GM21381 (cell line): ENCODE measurements around the gene YOD1.

Experiments used
- ATAC-seq: cut with Tn5 transposase; IDR thresholded peaks from one replicate; pipeline ENCODE4 v1.9.1; 2021; ENCODE audit warnings: mild to moderate bottlenecking, moderate library complexity; ENCODE audit not compliant: unreplicated experiment

Gene YOD1

GRCh38 chr1:207051191-207051943, at the start of gene YOD1:
YOD1 (minus strand) TSS chr1:207051208; CDS start chr1:207051030, 178 bp downstream.
- no peak for ATAC-seq

GRCh38 chr1:207097871-207098324, 46.9 kb upstream of the YOD1 start:
- peak; percentile 81 for ATAC-seq

DNA sequence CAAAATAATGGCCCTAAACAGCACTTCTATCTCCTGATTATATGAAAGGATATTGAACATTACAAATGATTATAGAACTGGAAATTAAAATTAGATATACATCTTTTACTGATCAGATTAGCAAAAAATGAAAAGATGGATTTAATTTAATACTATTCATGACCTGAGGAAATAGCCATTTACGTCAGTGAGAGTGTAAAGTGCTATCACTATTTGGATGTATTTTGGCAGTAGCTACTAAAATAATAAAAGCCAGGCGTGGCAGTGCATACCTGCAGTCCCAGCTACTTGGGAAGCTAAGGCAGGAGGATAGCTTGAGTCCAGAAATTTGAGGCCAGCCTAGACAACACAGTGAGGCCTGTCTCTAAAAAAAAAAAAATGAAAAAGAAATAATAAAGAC, 42.9 kb upstream of the YOD1 start:
- ATAC-seq = no peak

- ATAC-seq = no peak
Measured at GRCh38 chr1:207091200-207091908, 40.3 kb upstream of the YOD1 start.

GRCh38 chr1:207089627-207090355, 38.8 kb upstream of the YOD1 start:
- no peak for ATAC-seq

DNA sequence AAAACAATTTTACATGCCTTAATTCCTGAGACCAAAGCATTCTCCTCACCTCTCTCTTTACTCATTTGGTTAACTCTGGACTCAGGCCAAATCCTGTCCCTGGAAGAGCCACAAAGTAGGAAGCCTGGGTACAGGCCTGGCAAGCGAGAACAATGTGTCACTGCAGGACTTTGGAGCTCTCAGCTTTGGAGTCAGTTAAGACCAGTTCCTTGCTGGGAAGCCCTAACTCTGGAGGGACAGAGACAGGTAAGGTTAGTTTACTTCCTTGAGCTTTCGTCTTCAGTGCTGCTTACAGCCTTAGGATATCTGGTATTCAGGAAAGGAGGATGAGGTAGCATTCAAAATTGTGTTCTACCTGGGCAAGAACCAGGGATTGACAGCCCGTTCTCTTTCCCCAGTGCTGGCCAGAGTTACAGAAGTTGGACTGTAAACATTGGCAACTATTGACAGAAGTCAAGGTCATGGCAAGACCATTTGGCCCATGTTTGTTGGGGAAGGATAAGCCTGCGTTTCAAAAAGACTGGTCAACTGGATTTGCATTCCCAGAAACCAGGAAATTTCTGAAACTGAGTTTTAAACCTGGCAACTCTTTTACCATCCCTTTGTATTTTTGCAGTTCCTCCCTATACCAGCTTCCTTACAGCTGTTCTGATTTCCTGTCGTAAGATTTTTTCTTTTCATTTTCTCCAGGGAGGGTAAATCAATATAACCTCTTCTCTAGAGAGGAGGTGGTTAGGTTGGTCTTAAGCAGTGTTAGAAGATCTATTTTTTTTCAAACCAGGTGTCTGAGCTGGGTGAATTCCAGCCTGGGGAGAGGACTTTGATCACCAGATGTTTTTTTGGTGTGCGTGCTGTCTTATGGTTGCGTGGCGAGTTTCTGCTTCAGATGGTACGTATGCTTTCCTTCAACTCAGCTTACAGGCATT, 38.0 kb upstream of the YOD1 start, which contains the start of gene C4BPB:
Gene C4BPB (plus strand): TSS at position 160 of the 926 bp plus-strand sequence. CDS start 672 bp downstream, at position 832.
- no peak for ATAC-seq

GRCh38 chr1:207088161-207088560, 37.2 kb upstream of the YOD1 start:
- no peak for ATAC-seq

DNA sequence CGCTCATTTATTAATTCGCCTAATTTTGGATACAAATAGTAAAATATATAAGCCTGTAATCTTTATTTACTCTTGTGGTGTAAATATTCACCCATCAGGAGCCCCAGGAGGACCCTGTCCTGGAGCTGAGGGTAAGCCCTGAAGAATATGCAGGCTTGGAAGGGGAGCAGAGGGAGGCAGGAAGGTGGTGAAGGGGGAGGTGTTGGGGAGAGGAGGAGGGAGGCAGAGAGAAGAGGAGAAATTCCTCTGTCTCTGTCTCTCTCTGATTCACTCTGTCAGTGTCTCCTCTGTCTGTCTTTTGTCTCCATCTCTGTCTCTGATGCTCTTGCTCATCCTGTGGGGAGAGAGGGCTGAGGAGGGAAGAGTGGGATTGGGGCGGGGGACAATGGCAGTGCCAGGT, 34.9 kb upstream of the YOD1 start:
- ATAC-seq = no peak

DNA sequence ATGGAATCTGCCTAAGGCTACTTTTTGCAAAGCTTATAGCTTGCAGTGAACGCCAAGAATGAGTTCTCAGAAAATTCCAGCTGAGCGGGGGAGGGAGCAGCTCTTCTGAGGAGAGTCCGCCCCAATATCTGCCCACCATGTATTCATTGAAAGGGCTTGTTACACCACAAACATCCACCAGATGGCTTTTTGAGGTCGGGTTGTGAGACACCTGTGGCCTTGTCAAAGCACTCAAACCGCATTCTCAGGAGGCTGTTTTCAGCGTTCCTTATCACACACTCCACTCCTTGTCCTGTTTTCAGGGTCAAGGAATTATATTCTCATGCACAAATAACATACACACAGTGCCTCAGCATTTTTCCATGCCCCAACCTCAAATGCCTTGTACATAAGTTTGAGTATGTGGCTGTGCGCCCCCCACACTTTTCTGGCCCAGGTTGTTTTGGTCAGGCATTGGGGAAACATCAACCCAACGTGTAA, 33.7 kb upstream of the YOD1 start:
- ATAC-seq = peak; percentile 73

GRCh38 chr1:207084232-207084631, 33.2 kb upstream of the YOD1 start:
- ATAC-seq = no peak

- ATAC-seq = no peak
Measured at GRCh38 chr1:207081806-207082205, 30.8 kb upstream of the YOD1 start.

DNA sequence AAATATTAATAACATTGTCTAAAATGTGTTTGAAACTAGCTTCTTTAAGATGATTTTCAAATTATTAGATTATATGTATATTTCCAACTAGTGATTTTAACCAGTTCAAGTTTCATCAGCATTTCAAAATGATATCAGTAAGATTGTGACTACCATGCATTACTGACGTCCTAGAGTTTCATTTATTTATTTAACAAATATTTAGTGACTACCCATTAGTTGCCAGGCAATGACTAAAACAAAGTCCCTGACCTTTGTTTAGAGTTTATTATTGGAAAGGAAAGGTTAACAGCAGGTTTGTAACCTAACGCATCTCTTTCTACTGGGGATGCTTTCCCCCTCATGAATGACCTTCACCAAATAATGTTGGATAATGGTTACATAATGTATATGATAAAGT, 30.1 kb upstream of the YOD1 start:
- no peak for ATAC-seq

DNA sequence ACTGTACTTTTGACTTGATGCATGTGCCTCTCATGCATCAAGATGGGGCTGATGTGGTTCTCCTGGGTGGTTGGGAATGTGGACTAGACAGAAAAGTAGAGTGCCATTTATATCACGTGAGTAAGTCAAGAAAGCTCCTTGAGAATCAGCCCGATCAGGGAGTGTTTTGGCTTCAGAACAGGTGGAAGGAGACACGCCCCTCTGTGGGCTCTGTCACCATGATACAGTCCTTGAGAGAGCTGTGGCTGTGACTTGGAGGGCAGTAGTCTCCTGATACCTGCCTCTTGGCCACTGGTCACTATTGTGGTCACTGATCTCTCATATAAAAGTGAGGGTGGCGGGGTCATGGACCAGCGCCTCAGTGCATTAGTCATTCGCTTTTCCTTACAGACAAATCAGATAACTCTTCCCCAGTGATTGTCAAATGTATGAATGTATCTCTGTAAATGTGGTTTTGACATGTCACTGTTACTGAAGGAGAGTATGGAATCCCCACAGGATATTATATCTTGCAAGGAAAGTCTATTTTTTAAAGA, 28.8 kb upstream of the YOD1 start:
- no peak for ATAC-seq

DNA sequence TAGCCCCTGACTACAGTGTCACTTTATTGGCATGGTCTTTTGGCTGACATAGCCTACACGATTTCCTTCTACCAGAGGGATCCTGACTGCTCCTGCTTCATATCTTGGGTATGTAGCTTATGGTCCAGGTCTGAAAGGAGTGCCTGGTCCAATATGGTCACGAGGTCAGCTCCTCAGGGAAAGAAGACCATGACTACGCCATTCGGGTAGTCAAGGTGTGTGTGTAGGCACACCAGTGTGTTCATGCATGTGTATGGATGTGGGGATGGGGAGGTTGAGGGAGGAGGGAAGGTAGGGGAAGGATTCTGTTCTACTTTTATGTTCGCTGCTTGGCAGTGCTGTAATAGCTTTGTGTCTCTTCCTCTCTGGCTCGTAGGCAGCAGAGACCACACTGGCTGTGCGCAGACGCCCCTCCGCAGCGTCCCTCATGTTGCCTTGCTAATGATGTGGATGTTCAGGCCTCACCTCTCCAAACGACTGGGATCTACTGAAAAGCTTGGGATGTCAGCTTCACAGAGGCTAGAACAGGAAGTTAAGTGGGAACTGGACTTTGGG, 27.6 kb upstream of the YOD1 start:
- ATAC-seq = no peak

GRCh38 chr1:207077470-207078377, 26.7 kb upstream of the YOD1 start:
- peak; percentile 72 for ATAC-seq

DNA sequence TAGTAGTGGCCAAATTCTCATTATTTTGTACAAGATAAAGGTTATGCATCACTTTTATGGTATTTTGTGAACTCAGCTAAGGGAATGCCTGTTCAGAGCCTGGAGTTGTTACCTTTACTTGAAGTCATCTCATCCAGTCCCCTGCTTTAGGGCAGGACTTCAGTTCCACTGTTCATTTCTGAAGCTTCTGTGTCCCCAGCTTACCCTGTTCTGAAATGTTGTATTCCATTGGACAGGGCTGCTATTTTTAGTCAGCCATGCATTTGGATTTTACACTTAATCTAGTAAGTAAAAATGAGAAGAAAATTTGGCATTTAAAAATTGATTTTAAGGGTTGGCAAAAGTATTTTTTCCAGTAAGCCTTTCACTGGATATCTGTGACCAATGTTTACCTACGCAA, 26.0 kb upstream of the YOD1 start:
- no peak for ATAC-seq

- no peak for ATAC-seq
Measured at GRCh38 chr1:207076181-207076955, 25.4 kb upstream of the YOD1 start.
